Measurements from ENCODE around the gene C1orf167.

The C1orf167 gene

DNA sequence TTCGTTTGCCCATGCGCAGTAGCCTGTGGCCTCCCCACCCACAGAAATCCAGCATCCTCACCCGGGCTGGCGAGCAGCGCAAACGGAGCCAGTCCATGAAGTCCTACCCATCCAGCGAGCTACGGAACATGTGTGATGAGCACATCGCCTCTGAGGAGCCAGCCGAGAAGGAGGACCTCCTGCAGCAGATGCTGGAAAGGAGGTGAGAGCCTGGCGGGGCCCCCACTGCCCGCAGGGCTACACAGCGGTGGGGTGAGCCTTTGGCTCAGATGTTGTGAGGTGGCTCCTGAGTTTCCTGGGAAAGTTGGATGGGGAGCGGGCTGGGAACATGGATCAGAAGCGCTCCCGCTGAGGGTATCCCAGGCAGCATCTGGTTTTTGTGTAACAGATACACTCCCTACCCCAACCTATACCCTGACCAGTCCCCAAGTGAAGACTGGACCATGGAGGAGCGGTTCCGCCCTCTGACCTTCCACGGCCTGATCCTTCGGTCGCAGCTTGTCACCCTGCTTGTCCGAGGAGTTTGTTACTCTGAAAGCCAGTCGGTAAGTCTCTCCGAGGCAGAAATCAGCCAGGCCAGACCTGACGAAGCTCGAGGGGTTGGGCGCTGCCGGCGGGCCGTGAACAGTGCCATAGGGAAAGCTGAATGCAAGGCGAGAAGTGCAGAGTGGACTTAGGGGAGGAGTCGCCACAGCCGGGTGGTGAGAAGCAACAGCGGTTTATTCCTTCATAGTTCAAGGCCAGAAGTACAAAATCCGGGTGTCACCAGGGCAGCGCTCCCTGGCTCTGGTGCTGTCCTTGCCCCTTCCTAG lies 75.2 kb downstream of the C1orf167 start:
- no peak for DNase-seq (ENCODE audit: low read depth)

DNA sequence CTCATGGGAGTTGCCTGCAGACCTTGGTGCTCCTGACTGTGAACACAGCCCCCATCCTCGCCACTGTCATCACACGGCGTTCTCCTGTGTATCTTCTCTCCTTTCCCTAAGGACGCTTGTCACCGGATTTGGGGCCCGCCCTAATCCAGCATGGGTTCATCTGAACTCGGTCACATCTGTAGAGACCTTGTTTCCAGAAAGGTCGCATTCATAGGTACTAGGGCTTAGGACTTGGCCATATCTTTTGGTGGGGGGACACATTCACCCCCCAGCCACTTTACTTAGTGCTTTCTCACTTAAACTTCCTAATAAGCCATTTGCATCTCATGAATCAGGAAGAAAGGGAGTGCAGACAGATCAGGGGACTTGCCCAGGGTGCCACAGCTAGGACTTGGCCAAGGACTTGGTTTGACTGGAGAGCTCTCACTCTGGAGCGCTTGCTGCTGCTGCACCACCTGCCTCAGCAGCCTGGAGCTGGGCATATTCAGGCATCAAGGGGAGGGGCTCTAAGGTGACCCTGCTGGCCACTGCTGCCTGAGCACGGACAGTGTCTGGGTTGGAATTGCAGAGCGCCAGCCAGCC lies 75.9 kb downstream of the C1orf167 start:
- no peak for DNase-seq (ENCODE audit: low read depth)

DNA sequence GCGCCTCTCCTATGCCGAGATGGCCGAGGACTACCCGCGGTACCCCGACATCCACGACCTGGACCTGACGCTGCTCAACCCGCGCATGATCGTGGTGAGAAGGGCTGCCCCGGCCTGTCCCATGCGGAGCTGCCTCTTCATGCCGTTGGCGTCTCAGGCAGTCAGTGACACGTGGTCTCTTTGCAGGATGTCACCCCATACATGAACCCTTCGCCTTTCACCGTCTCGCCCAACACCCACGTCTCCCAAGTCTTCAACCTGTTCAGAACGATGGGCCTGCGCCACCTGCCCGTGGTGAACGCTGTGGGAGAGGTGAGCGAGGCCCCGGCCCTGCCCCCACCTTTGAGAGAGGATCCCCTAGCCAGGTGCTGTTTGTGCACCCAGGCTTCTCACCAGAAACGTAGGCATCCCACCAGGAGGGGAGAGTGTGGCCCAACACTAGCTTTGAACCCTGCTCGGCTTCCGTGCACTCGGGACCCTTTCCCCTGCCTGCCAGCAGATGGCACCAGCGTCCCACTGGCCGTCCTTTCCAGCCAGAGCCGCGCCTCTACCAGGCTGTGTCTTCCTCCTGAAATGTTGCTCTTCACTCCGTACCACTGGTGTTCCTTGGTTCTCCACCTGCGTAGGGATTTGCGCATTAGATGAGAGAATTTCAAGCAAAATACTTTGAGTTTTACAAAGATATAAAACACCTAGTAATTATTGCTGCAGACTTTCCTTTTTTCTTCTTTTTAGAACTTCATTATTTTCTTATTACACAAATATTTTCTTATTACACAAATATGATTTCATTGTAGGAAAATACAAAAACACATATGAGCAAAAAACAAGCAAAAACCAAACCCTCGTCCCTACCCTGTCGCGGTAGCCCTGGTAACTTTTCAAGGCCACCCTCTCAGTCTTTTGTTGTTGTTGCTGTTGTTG lies 76.6 kb downstream of the C1orf167 start:
- peak; percentile 33 for DNase-seq (ENCODE audit: low read depth)

Measured in T-helper 22 cell (primary cell).